HEK293 (cell line): ENCODE results near the gene TXN.

Source experiments
- CTCF ChIA-PET: fragments of 350-600 bp; formaldehyde crosslinking; extraction: SDS; loops from one replicate; lab custom pipeline; 2021; ENCODE audit warnings: antibody characterized with exemption; lab: Yijun Ruan, JAX
- POLR2A ChIA-PET: fragments of 300-600 bp; formaldehyde crosslinking; extraction: SDS; loops from one replicate; lab custom pipeline; 2020; ENCODE audit warnings: antibody characterized with exemption, inconsistent platforms; lab: Yijun Ruan, JAX
- H3K27ac ChIP-seq: fragments of 200-500 bp; sonication (Bioruptor generic); 2 replicates; pipeline ENCODE4 v1.5.1; 2014; ENCODE audit warnings: low read depth, low read length, control low read depth, inconsistent platforms; ENCODE audit errors: extremely low read depth
- H3K36me3 ChIP-seq, 2 experiments: fragments of 200-500 bp in 1 of 2; sonication (Bioruptor generic) in 1 of 2; 1 replicate in 1 of 2; 2 replicates in 1 of 2; pipeline ENCODE4 v1.5.1; 2014 to 2017; ENCODE audit warnings: inconsistent platforms in 2 of 2, low read length in 2 of 2; ENCODE audit not compliant: control insufficient read depth in 2 of 2, insufficient read depth in 1 of 2
- H3K4me1 ChIP-seq: fragments of 200-500 bp; sonication (Bioruptor generic); 2 replicates; pipeline ENCODE4 v1.5.1; 2014; ENCODE audit warnings: mild to moderate bottlenecking, low read length, inconsistent platforms; ENCODE audit not compliant: control insufficient read depth, insufficient read depth
- H3K4me3 ChIP-seq: 2 replicates; pipeline ENCODE4 v1.5.1; 2011; ENCODE audit warnings: low read depth, mild to moderate bottlenecking, control low read depth, low read length, moderate library complexity
- H3K9me3 ChIP-seq: fragments of 200-500 bp; sonication (Bioruptor generic); 2 replicates; pipeline ENCODE4 v1.5.1; 2014; ENCODE audit warnings: low read depth, low read length, inconsistent platforms; ENCODE audit not compliant: control insufficient read depth, insufficient read depth
- BCL6B ChIP-seq: fragments of 450-650 bp; formaldehyde crosslinking; IDR thresholded peaks from 2 replicates; pipeline ENCODE4 v1.5.1; 2017; ENCODE audit warnings: missing biosample characterization, missing genetic modification characterization
- PATZ1 ChIP-seq: fragments of 450-650 bp; formaldehyde crosslinking; IDR thresholded peaks from 2 replicates; pipeline ENCODE4 v1.5.1; 2016; ENCODE audit warnings: missing biosample characterization, missing genetic modification characterization
- PRDM2 ChIP-seq: fragments of 450-650 bp; formaldehyde crosslinking; IDR thresholded peaks from 2 replicates; pipeline ENCODE4 v1.5.1; 2016; ENCODE audit warnings: missing biosample characterization, missing genetic modification characterization, borderline replicate concordance
- TCF7L2 ChIP-seq: IDR thresholded peaks from 2 replicates; pipeline ENCODE4 v1.6.1; 2011; ENCODE audit warnings: low read depth, mild to moderate bottlenecking, inconsistent platforms, low read length, moderate library complexity, borderline replicate concordance
- ZBTB20 ChIP-seq: fragments of 450-650 bp; formaldehyde crosslinking; IDR thresholded peaks from 2 replicates; pipeline ENCODE4 v1.5.1; 2016; ENCODE audit warnings: missing biosample characterization, missing genetic modification characterization
- ZBTB6 ChIP-seq: fragments of 450-650 bp; formaldehyde crosslinking; IDR thresholded peaks from 2 replicates; pipeline ENCODE4 v1.5.1; 2017; ENCODE audit warnings: missing biosample characterization, missing genetic modification characterization
- ZNF132 ChIP-seq: fragments of 450-650 bp; formaldehyde crosslinking; IDR thresholded peaks from 2 replicates; pipeline ENCODE4 v1.5.1; 2017; ENCODE audit warnings: missing biosample characterization, missing genetic modification characterization, borderline replicate concordance
- ZNF221 ChIP-seq: fragments of 450-650 bp; formaldehyde crosslinking; IDR thresholded peaks from 2 replicates; pipeline ENCODE4 v1.5.1; 2017; ENCODE audit warnings: missing biosample characterization, missing genetic modification characterization, borderline replicate concordance
- ZNF223 ChIP-seq: fragments of 450-650 bp; formaldehyde crosslinking; IDR thresholded peaks from 2 replicates; pipeline ENCODE4 v1.5.1; 2016; ENCODE audit warnings: missing biosample characterization, missing genetic modification characterization
- ZNF335 ChIP-seq: fragments of 450-650 bp; formaldehyde crosslinking; conservative IDR thresholded peaks from 2 replicates; pipeline ENCODE4 v1.5.1; 2016; ENCODE audit warnings: missing biosample characterization, missing genetic modification characterization
- ZNF645 ChIP-seq: fragments of 450-650 bp; formaldehyde crosslinking; IDR thresholded peaks from 2 replicates; pipeline ENCODE4; 2016; ENCODE audit warnings: missing biosample characterization, missing genetic modification characterization
- ZNF670 ChIP-seq: fragments of 450-650 bp; formaldehyde crosslinking; IDR thresholded peaks from 2 replicates; pipeline ENCODE4 v1.5.1; 2016; ENCODE audit warnings: missing biosample characterization, missing genetic modification characterization, low read depth

Gene TXN

GRCh38 chr9:110260911-110261310, 4.6 kb upstream of the TXN start:
- Histone ChIP-seq H3K4me1 (peaks cover 3% of the 10 kb centered on the region; the same call in 1 of the 2 replicates), H3K27ac (no peak overlapping the region), H3K9me3 (no peaks in the 10 kb centered on the region), H3K4me3 (no peak overlapping the region), H3K36me3 (no peaks in the 10 kb centered on the region)
- TF ChIP-seq ZBTB20 (tag by site-specific recombination) (peak; percentile 72), ZNF223 (tag by site-specific recombination) (no peak), ZNF335 (tag by site-specific recombination) (0 out of 2 replicates have a peak, but pooled peaks have one; percentile 26)
- ChIA-PET CTCF (interaction anchor here (1.3 kb wide), 1 partner anchor 362 kb away, joined by 5 read pairs; no protein-coding TSS in a partner anchor), POLR2A (no interaction called here)

GRCh38 chr9:110259566-110259965, 3.3 kb upstream of the TXN start:
- Histone ChIP-seq H3K36me3 (no peaks in the 10 kb centered on the region), H3K9me3 (no peaks in the 10 kb centered on the region), H3K4me1 (peaks cover 3% of the 10 kb centered on the region; the same call in 1 of the 2 replicates), H3K4me3 (no peak overlapping the region), H3K27ac (no peak overlapping the region)
- ChIA-PET CTCF (no interaction called here), POLR2A (no interaction called here)
- TF ChIP-seq ZBTB6 (tag by site-specific recombination) (no peak), ZNF221 (tag by site-specific recombination) (no peak), ZNF645 (no peak), TCF7L2 (no peak), BCL6B (tag by site-specific recombination) (no peak)
- TF ChIP-seq, all 188 proteins: peak for 0

- ChIA-PET CTCF (interaction anchor here (0.6 to 1.0 kb wide), 2 partner anchors 281 to 365 kb away, joined by 3 read pairs; no protein-coding TSS in a partner anchor), POLR2A (no interaction called here)
- peaks cover 3% of the 10 kb centered on the region; the same call in 1 of the 2 replicates for H3K4me1 ChIP-seq
- H3K27ac ChIP-seq: no peak overlapping the region
- TF ChIP-seq PATZ1 (tag by site-specific recombination) (no peak), ZNF670 (tag by site-specific recombination) (no peak), ZNF132 (tag by site-specific recombination) (no peak), PRDM2 (no peak)
- H3K9me3 ChIP-seq: no peaks in the 10 kb centered on the region
- no peak overlapping the region for H3K4me3 ChIP-seq
- H3K36me3 ChIP-seq: no peaks in the 10 kb centered on the region
These were observed 2.4 kb upstream of the TXN start for GRCh38 chr9:110258690-110259091.
